ENCODE measurements around the gene U2SURP. TPM values are rescaled to one million over a fixed set of nuclear protein-coding genes. Genes with fewer than 3 reads are reported as not detected.

U2SURP gene
- total and polyA plus RNA-seq, 2 donors (not counting 3 experiments of a cell fraction or from before 2014, with no cell fraction given), result 12.6 to 92.4 TPM

GRCh38 chr3:143002083-143002712 is 828 bp downstream of the U2SURP start:
- intact Hi-C loops (cut with micrococcal nuclease) (loop anchor here (1.0 to 10.0 kb wide), 4 partner anchors 120 to 557 kb away; partner anchors contain the start of genes TRPC1 and XRN1), dilution Hi-C loops (cut with MboI; ENCODE audit: extremely low pct_ligation_motif_present, low sequenced_read_pairs) (no loop called here)
- Histone ChIP-seq H4K20me1 (replicated peaks; ENCODE audit: control insufficient read depth, extremely low read depth, insufficient read depth, low read length) (peaks cover 8% of the 10 kb centered on the region), H3K4me2 (ENCODE audit: insufficient read depth, low read length) (peak overlapping the region; percentile 89), H3K4me3 (replicated peaks in 1 of 3; ENCODE audit: insufficient read depth in 1 of 3, low read depth in 1 of 3, low read length in 3 of 3) (peak overlapping the region; percentile 70 to 93 (median 92)), H2AFZ (ENCODE audit: low read depth, low read length) (peak overlapping the region; percentile 27), H3K9me3 (replicated peaks; ENCODE audit: control insufficient read depth, insufficient read depth, low read length) (no peaks in the 10 kb centered on the region), H3K36me3 (ENCODE audit: control insufficient read depth in 2 of 2, extremely low read depth in 1 of 2, insufficient read depth in 2 of 2, low read length in 2 of 2) (no peaks in the 10 kb centered on the region), H3K9ac (replicated peaks; ENCODE audit: extremely low read depth, insufficient read depth, low read length) (peak overlapping the region; percentile 88), H3K79me2 (ENCODE audit: control insufficient read depth, insufficient read depth, low read length) (peaks cover 57% of the 10 kb centered on the region), H3K27ac (ENCODE audit: insufficient read depth, low read depth, low read length) (peak overlapping the region; percentile 72), H3K27me3 (ENCODE audit: control insufficient read depth in 2 of 2, insufficient read depth in 2 of 2, low read length in 2 of 2) (peaks cover 0 to 2% of the 10 kb centered on the region in 2 experiments), H3K4me1 (ENCODE audit: control insufficient read depth, extremely low read depth, insufficient read depth, low read length) (peaks cover 16% of the 10 kb centered on the region), H3K9me1 (replicated peaks; ENCODE audit: control insufficient read depth, extremely low read depth, insufficient read depth, low read length) (no peaks in the 10 kb centered on the region)
- DNase-seq (ENCODE audit: low read depth, low spot score) (peak; percentile 57), FAIRE-seq (no peak)
- POLR2A ChIA-PET, result interaction anchor here (1.3 kb wide), 1 partner anchor 424 kb away, joined by 3 read pairs; the partner anchor contains the start of gene ATR
- TF ChIP-seq POLR2AphosphoS5 (IDR thresholded peaks at IDR 0.05; ENCODE audit: insufficient read depth, low read depth, low read length) (no peak), EZH2 (IDR thresholded peaks at IDR 0.05; ENCODE audit: borderline replicate concordance, low read depth, low read length, severe bottlenecking) (no peak), POLR2A (IDR thresholded peaks at IDR 0.05; ENCODE audit: low read depth, low read length) (no peak), CTCF (IDR thresholded peaks at IDR 0.05; ENCODE audit: extremely low read depth in 1 of 2, insufficient read depth in 1 of 2, low read depth in 1 of 2, low read length in 2 of 2) (no peak), MYC (IDR thresholded peaks at IDR 0.05; ENCODE audit: low read depth, low read length) (no peak), FOS (IDR thresholded peaks at IDR 0.05; ENCODE audit: borderline replicate concordance, insufficient read depth, low read length) (no peak), GATA2 (IDR thresholded peaks at IDR 0.05; ENCODE audit: insufficient read depth, insufficient read length, low read depth, low read length) (no peak), JUN (IDR thresholded peaks at IDR 0.05; ENCODE audit: borderline replicate concordance, insufficient read depth, insufficient read length, low read depth) (no peak), MAX (IDR thresholded peaks at IDR 0.05; ENCODE audit: insufficient read depth, insufficient read length) (no peak)
- CTCF ChIA-PET, result interaction anchor here (0.6 to 3.1 kb wide), 10 partner anchors 10 to 672 kb away, joined by 3 to 25 read pairs (median 4); partner anchors contain the start of gene ATR
- BruUV-seq (replicated peaks), result no TSS peak
